WTC11 (cell line): ENCODE results near the gene FHAD1. TPM values are rescaled to one million over a fixed set of nuclear protein-coding genes. Genes with fewer than 3 reads are reported as not detected.

ENCODE experiments used
- ATAC-seq: fragments of 200-7000 bp; cut with Tn5 transposase; 2 replicates; pipeline ENCODE4 v1.10.0; 2021; ENCODE audit warnings: mild to moderate bottlenecking, moderate library complexity
- CTCF ChIA-PET: fragments of 300-600 bp; sonication (Branson Sonifier 250); formaldehyde crosslinking; loops from one replicate; lab custom pipeline; 2021; ENCODE audit warnings: antibody characterized with exemption; lab: Charles Lee
- POLR2A ChIA-PET: fragments of 350-600 bp; sonication (Branson Sonifier 250); formaldehyde crosslinking; loops from one replicate; lab custom pipeline; 2021; ENCODE audit warnings: antibody characterized with exemption; lab: Charles Lee
- DNase-seq: peaks from one replicate; pipeline ENCODE4 v3.0.0; 2021; ENCODE audit warnings: low spot score
- H3K27ac Mint-ChIP-seq: 2 replicates; pipeline ENCODE4 v1.8.0; 2021; ENCODE audit warnings: mixed read lengths
- H3K27me3 Mint-ChIP-seq: 2 replicates; pipeline ENCODE4 v1.8.0; 2021; ENCODE audit warnings: low read depth, mild to moderate bottlenecking, moderate library complexity, mixed read lengths
- H3K36me3 Mint-ChIP-seq: 2 replicates; pipeline ENCODE4 v1.8.0; 2021; ENCODE audit warnings: mixed read lengths
- H3K4me1 Mint-ChIP-seq: 2 replicates; pipeline ENCODE4 v1.8.0; 2022; ENCODE audit warnings: mixed read lengths
- H3K4me3 Mint-ChIP-seq: 2 replicates; pipeline ENCODE4 v1.8.0; 2021; ENCODE audit warnings: mild to moderate bottlenecking, moderate library complexity, mixed read lengths
- H3K9me3 Mint-ChIP-seq: 2 replicates; pipeline ENCODE4 v1.8.0; 2021; ENCODE audit warnings: mixed read lengths
- CREM ChIP-seq: sonication (generic); formaldehyde crosslinking; IDR thresholded peaks from 2 replicates; pipeline ENCODE4 v1.8.1; 2022; ENCODE audit warnings: mild to moderate bottlenecking, missing genetic modification reagents, moderate library complexity
- EMX1 ChIP-seq: fragments of 250-450 bp; sonication (Bioruptor Pico); IDR thresholded peaks from 2 replicates; pipeline ENCODE4 v1.8.0; 2021; ENCODE audit warnings: mild to moderate bottlenecking
- FOXK1 ChIP-seq: sonication (generic); formaldehyde crosslinking; IDR thresholded peaks from 2 replicates; pipeline ENCODE4 v1.8.0; 2022; ENCODE audit warnings: mild to moderate bottlenecking, moderate library complexity, missing genetic modification reagents
- NR2C2 ChIP-seq: sonication (generic); formaldehyde crosslinking; IDR thresholded peaks from 2 replicates; pipeline ENCODE4 v1.8.0; 2022; ENCODE audit warnings: mild to moderate bottlenecking, missing genetic modification reagents
- RORB ChIP-seq: fragments of 250-450 bp; sonication (Bioruptor Pico); IDR thresholded peaks from 2 replicates; pipeline ENCODE4 v1.9.0; 2021; ENCODE audit warnings: mild to moderate bottlenecking
- SMAD4 ChIP-seq: sonication (generic); formaldehyde crosslinking; IDR thresholded peaks from 2 replicates; pipeline ENCODE4 v1.8.0; 2022; ENCODE audit warnings: mild to moderate bottlenecking, missing genetic modification reagents
- TEAD4 ChIP-seq: sonication (generic); formaldehyde crosslinking; IDR thresholded peaks from 2 replicates; pipeline ENCODE4 v1.8.0; 2022; ENCODE audit warnings: mild to moderate bottlenecking, missing genetic modification reagents
- ZBTB21 ChIP-seq: sonication (generic); formaldehyde crosslinking; IDR thresholded peaks from 2 replicates; pipeline ENCODE4 v1.8.1; 2023; ENCODE audit warnings: mild to moderate bottlenecking, missing genetic modification reagents, borderline replicate concordance
- ZNF138 ChIP-seq: sonication (generic); formaldehyde crosslinking; conservative IDR thresholded peaks from 2 replicates; pipeline ENCODE4 v1.8.1; 2022; ENCODE audit warnings: mild to moderate bottlenecking, moderate library complexity, missing genetic modification reagents
- ZNF232 ChIP-seq: sonication (generic); formaldehyde crosslinking; IDR thresholded peaks from 2 replicates; pipeline ENCODE4 v1.8.0; 2022; ENCODE audit warnings: mild to moderate bottlenecking, missing genetic modification reagents
- ZNF263 ChIP-seq: sonication (generic); formaldehyde crosslinking; IDR thresholded peaks from 2 replicates; pipeline ENCODE4 v1.8.1; 2022; ENCODE audit warnings: low read depth, mild to moderate bottlenecking, moderate library complexity, missing genetic modification reagents
- total RNA-seq: library from RNA; stranded (reverse); gene quantifications from 3 replicates; pipeline ENCODE4 v1.2.3, GENCODE V29; 2021
- TF ChIP-seq, protein P1 (sequence below): sonication (generic); formaldehyde crosslinking; conservative IDR thresholded peaks from 2 replicates; pipeline ENCODE4 v1.8.1; 2023; ENCODE audit warnings: mild to moderate bottlenecking, low read depth, missing genetic modification reagents, moderate library complexity
- TF ChIP-seq, protein P2 (sequence below): sonication (generic); formaldehyde crosslinking; IDR thresholded peaks from 2 replicates; pipeline ENCODE4 v1.8.1; 2023; ENCODE audit warnings: mild to moderate bottlenecking, missing genetic modification reagents
- TF ChIP-seq, protein P3 (sequence below): fragments of 250-450 bp; sonication (Bioruptor Pico); IDR thresholded peaks from 2 replicates; pipeline ENCODE4 v2.1.2; 2022; ENCODE audit warnings: mild to moderate bottlenecking, moderate library complexity
- TF ChIP-seq, protein P4 (sequence below): sonication (generic); formaldehyde crosslinking; IDR thresholded peaks from 2 replicates; pipeline ENCODE4 v1.8.1; 2023; ENCODE audit warnings: mild to moderate bottlenecking, missing genetic modification reagents

Gene FHAD1
- total RNA-seq, 1 experiment from 2014 or later, result 3.0 TPM

DNA sequence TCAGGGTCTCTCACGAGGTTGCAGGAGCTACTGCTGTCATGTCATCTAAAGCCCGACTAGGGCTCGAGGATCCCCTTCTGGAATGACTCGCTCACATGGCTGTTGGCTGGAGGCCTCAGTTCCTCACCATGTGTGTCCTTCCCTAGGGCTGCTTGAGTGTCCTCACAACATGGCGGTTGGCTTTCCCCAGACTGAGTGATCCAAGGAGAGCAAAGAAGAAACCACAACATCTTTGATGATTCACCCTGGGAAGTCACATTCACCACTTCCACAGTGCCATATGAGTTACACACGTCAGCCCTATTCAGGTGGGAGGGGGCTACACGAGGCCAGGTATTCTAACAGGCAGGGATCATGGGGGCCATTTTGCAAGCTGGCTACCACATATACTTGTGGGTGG is 64.9 kb downstream of the FHAD1 start (continued):
- no peak for TF ChIP-seq ZNF138 (CRISPR knock-in tag)
- no peak for TF ChIP-seq RORB
- TF ChIP-seq, protein P1, sequence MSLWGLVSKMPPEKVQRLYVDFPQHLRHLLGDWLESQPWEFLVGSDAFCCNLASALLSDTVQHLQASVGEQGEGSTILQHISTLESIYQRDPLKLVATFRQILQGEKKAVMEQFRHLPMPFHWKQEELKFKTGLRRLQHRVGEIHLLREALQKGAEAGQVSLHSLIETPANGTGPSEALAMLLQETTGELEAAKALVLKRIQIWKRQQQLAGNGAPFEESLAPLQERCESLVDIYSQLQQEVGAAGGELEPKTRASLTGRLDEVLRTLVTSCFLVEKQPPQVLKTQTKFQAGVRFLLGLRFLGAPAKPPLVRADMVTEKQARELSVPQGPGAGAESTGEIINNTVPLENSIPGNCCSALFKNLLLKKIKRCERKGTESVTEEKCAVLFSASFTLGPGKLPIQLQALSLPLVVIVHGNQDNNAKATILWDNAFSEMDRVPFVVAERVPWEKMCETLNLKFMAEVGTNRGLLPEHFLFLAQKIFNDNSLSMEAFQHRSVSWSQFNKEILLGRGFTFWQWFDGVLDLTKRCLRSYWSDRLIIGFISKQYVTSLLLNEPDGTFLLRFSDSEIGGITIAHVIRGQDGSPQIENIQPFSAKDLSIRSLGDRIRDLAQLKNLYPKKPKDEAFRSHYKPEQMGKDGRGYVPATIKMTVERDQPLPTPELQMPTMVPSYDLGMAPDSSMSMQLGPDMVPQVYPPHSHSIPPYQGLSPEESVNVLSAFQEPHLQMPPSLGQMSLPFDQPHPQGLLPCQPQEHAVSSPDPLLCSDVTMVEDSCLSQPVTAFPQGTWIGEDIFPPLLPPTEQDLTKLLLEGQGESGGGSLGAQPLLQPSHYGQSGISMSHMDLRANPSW (CRISPR knock-in tag), result no peak
- no peak for TF ChIP-seq TEAD4 (CRISPR knock-in tag)
- TF ChIP-seq CREM (CRISPR knock-in tag), result no peak
- TF ChIP-seq, protein P2, sequence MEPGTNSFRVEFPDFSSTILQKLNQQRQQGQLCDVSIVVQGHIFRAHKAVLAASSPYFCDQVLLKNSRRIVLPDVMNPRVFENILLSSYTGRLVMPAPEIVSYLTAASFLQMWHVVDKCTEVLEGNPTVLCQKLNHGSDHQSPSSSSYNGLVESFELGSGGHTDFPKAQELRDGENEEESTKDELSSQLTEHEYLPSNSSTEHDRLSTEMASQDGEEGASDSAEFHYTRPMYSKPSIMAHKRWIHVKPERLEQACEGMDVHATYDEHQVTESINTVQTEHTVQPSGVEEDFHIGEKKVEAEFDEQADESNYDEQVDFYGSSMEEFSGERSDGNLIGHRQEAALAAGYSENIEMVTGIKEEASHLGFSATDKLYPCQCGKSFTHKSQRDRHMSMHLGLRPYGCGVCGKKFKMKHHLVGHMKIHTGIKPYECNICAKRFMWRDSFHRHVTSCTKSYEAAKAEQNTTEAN (CRISPR knock-in tag), result no peak
- no peak for TF ChIP-seq NR2C2 (CRISPR knock-in tag)
- TF ChIP-seq, protein P3, sequence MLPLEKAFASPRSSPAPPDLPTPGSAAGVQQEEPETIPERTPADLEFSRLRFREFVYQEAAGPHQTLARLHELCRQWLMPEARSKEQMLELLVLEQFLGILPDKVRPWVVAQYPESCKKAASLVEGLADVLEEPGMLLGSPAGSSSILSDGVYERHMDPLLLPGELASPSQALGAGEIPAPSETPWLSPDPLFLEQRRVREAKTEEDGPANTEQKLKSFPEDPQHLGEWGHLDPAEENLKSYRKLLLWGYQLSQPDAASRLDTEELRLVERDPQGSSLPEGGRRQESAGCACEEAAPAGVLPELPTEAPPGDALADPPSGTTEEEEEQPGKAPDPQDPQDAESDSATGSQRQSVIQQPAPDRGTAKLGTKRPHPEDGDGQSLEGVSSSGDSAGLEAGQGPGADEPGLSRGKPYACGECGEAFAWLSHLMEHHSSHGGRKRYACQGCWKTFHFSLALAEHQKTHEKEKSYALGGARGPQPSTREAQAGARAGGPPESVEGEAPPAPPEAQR (CRISPR knock-in tag), result no peak
- TF ChIP-seq, protein P4, sequence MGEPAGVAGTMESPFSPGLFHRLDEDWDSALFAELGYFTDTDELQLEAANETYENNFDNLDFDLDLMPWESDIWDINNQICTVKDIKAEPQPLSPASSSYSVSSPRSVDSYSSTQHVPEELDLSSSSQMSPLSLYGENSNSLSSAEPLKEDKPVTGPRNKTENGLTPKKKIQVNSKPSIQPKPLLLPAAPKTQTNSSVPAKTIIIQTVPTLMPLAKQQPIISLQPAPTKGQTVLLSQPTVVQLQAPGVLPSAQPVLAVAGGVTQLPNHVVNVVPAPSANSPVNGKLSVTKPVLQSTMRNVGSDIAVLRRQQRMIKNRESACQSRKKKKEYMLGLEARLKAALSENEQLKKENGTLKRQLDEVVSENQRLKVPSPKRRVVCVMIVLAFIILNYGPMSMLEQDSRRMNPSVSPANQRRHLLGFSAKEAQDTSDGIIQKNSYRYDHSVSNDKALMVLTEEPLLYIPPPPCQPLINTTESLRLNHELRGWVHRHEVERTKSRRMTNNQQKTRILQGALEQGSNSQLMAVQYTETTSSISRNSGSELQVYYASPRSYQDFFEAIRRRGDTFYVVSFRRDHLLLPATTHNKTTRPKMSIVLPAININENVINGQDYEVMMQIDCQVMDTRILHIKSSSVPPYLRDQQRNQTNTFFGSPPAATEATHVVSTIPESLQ (CRISPR knock-in tag), result no peak
- no peak for TF ChIP-seq ZNF232
- TF ChIP-seq ZNF263 (CRISPR knock-in tag), result no peak
- TF ChIP-seq EMX1 (CRISPR knock-in tag), result no peak
- no peak for TF ChIP-seq SMAD4

DNA sequence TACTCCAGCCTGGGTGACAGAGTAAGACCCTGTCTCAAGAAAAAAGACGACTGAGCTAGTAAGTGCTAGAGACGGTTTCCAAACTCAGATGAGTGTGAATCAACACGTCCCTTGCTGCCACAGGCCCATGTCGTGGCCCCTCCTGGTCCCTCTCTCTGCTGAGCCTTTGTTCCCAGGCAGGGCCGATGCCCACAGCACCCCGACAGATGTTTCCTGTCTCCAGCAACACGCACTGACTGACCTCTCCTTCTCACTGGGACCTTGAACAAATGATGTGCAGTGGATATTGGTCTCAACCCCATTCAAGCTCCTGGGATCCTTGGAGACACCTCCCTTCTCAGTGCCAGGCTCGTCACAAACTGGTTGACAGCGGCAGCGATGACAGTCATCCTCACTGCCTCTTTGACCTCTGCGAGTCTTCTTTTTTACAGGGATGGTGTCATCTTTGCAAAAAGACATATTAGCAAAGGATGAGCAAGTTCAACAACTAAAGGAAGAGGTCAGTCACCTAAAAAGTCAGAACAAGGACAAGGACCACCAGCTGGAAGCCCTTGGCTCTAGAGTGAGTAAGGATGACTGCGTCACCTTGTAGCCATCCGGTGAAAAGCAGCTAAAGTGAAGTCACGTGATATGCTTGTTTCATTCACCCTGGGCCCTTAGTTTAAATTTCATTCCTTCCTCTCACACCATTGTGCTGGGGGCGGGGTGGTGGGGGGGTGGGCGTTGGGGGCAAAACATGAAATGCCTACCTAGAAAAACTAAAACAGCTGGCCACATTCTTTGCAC is 65.8 kb downstream of the FHAD1 start:
- Mint-ChIP-seq H3K36me3 (0 out of 2 replicates have a peak, but pooled peaks cover 2% of the 10 kb centered on the region), H3K27me3 (no peaks in the 10 kb centered on the region; the same call in none of the 2 replicates), H3K27ac (no peak overlapping the region), H3K4me3 (no peak overlapping the region), H3K4me1 (peaks cover 9% of the 10 kb centered on the region), H3K9me3 (0 out of 2 replicates have a peak, but pooled peaks cover 4% of the 10 kb centered on the region)
- POLR2A ChIA-PET, result no interaction called here
- no peak for TF ChIP-seq ZBTB21
- no peak for TF ChIP-seq FOXK1 (CRISPR knock-in tag)
- DNase-seq (no peak), ATAC-seq (no peak)
- CTCF ChIA-PET, result interaction anchor here (1.0 to 2.4 kb wide), 3 partner anchors 11 to 184 kb away, joined by 5 to 13 read pairs (median 6); no protein-coding TSS in a partner anchor
